DND-41 (cell line): ENCODE data around the gene ZNF8.

ENCODE experiments used
- ATAC-seq: fragments of 200-7000 bp; cut with Tn5 transposase; 3 replicates; pipeline ENCODE4 v1.9.1; 2021; ENCODE audit warnings: low read depth; ENCODE audit not compliant: insufficient read depth
- DNase-seq: peaks from one replicate; pipeline ENCODE4 v3.0.0-alpha.2; 2020
- H2AFZ ChIP-seq: 2 replicates; pipeline ENCODE4 v1.6.0; 2012; ENCODE audit warnings: low read depth, low read length
- H3K27ac ChIP-seq: 2 replicates; pipeline ENCODE4 v1.5.1; 2012; ENCODE audit warnings: low read length, inconsistent platforms
- H3K27me3 ChIP-seq: fragments of 200-600 bp; sonication (generic); 2 replicates; pipeline ENCODE4 v1.6.0; 2012; ENCODE audit warnings: low read length, mild to moderate bottlenecking, inconsistent platforms; ENCODE audit not compliant: insufficient read depth, poor library complexity
- H3K36me3 ChIP-seq: 2 replicates; pipeline ENCODE4 v1.5.1; 2012; ENCODE audit warnings: low read length, inconsistent platforms; ENCODE audit not compliant: insufficient read depth
- H3K4me1 ChIP-seq: 2 replicates; pipeline ENCODE4 v1.5.1; 2012; ENCODE audit warnings: mild to moderate bottlenecking, low read length; ENCODE audit not compliant: insufficient read depth
- H3K4me2 ChIP-seq: 2 replicates; pipeline ENCODE4 v1.6.0; 2012; ENCODE audit warnings: mild to moderate bottlenecking, moderate library complexity, low read length, inconsistent platforms; ENCODE audit not compliant: insufficient read depth
- H3K4me3 ChIP-seq, 2 experiments: fragments of 200-600 bp in 1 of 2; shearing (Covaris generic) in 1 of 2; 2 replicates each; pipeline ENCODE4 v1.5.1; 2012 to 2016; ENCODE audit warnings: inconsistent platforms in 2 of 2, low read length in 2 of 2, mild to moderate bottlenecking in 2 of 2, low read depth in 1 of 2, moderate library complexity in 1 of 2
- H3K79me2 ChIP-seq: 2 replicates; pipeline ENCODE4 v1.6.0; 2012; ENCODE audit warnings: low read length, inconsistent platforms; ENCODE audit not compliant: insufficient read depth
- H3K9ac ChIP-seq: 2 replicates; pipeline ENCODE4 v1.6.0; 2012; ENCODE audit warnings: low read depth, mild to moderate bottlenecking, inconsistent platforms, low read length, moderate library complexity
- H3K9me3 ChIP-seq: 2 replicates; pipeline ENCODE4 v1.5.1; 2012; ENCODE audit warnings: low read length, moderate library complexity, mild to moderate bottlenecking, inconsistent platforms; ENCODE audit not compliant: insufficient read depth, severe bottlenecking
- H4K20me1 ChIP-seq: 2 replicates; pipeline ENCODE4 v1.6.0; 2012; ENCODE audit warnings: low read length; ENCODE audit not compliant: insufficient read depth
- EZH2 ChIP-seq: IDR thresholded peaks from 3 replicates; pipeline ENCODE4 v1.6.1; 2012; ENCODE audit warnings: borderline replicate concordance, low read depth, mild to moderate bottlenecking, moderate library complexity, low read length, inconsistent platforms; ENCODE audit not compliant: severe bottlenecking
- TF ChIP-seq, protein P1 (sequence below): IDR thresholded peaks from 2 replicates; pipeline ENCODE4 v1.5.1; 2012; ENCODE audit warnings: borderline replicate concordance, low read length, moderate library complexity, mild to moderate bottlenecking; ENCODE audit not compliant: poor library complexity, severe bottlenecking; ENCODE audit errors: extremely low read depth

ZNF8 gene

DNA sequence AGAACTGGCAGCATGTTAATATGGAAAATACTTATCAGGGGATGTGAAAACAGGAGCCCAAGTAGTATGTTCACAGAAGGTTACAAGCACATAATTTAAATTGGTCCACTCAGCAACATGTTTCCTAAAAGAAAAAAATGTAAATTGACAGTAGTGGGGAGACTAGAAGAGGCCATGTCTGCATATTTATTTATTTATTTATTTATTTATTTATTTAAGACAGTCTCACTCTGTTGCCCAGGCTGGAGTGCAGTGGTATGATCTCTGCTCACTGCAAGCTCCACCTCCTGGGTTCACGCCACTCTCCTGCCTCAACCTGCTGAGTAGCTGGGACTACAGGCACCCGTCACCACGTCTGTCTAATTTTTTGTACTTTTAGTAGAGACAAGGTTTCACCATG is 13.7 kb upstream of the ZNF8 start:
- Histone ChIP-seq H3K4me3 (peak overlapping the region in 1 of 2 experiments; percentile 33; a peak in 1 of 4 replicates), H3K4me1 (no peaks in the 10 kb centered on the region), H3K9ac (no peak overlapping the region), H3K9me3 (peaks cover 85% of the 10 kb centered on the region), H3K36me3 (peaks cover 72% of the 10 kb centered on the region), H3K27me3 (no peaks in the 10 kb centered on the region), H3K4me2 (no peak overlapping the region), H3K27ac (no peak overlapping the region), H2AFZ (no peak overlapping the region), H3K79me2 (peaks cover 2% of the 10 kb centered on the region; the same call in 1 of the 2 replicates), H4K20me1 (no peaks in the 10 kb centered on the region)
- ATAC-seq (no peak), DNase-seq (no peak)
- TF ChIP-seq EZH2 = no peak
- TF ChIP-seq, protein P1, sequence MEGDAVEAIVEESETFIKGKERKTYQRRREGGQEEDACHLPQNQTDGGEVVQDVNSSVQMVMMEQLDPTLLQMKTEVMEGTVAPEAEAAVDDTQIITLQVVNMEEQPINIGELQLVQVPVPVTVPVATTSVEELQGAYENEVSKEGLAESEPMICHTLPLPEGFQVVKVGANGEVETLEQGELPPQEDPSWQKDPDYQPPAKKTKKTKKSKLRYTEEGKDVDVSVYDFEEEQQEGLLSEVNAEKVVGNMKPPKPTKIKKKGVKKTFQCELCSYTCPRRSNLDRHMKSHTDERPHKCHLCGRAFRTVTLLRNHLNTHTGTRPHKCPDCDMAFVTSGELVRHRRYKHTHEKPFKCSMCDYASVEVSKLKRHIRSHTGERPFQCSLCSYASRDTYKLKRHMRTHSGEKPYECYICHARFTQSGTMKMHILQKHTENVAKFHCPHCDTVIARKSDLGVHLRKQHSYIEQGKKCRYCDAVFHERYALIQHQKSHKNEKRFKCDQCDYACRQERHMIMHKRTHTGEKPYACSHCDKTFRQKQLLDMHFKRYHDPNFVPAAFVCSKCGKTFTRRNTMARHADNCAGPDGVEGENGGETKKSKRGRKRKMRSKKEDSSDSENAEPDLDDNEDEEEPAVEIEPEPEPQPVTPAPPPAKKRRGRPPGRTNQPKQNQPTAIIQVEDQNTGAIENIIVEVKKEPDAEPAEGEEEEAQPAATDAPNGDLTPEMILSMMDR = no peak

DNA sequence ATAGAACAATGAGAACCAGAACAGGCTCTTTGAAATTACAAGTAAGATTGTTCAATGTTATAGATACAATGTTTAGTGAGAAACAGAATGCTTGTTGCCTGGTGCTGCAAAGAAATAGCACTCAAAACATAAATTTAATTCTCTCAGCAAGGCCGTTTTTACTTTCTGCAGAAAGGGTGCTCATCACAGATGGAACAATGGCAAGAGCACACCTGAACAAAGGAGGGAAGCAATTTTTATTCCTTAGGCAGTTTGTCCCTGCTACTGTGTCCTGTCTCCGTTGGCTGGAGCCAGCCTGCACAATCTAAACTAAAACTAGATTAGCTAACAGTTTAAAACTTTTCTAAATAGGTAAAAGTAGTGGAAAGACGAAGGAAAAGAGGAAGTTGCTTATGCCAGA is 10.4 kb upstream of the ZNF8 start:
- H2AFZ ChIP-seq = no peak overlapping the region
- no peaks in the 10 kb centered on the region for H3K4me1 ChIP-seq
- TF ChIP-seq, protein P1 = no peak
- TF ChIP-seq EZH2 = no peak
- ATAC-seq = no peak
- peaks cover 62% of the 10 kb centered on the region for H3K36me3 ChIP-seq
- no peak overlapping the region for H3K27ac ChIP-seq
- no peak for DNase-seq
- no peak overlapping the region for H3K9ac ChIP-seq
- no peak overlapping the region for H3K4me2 ChIP-seq
- H3K79me2 ChIP-seq = peaks cover 6% of the 10 kb centered on the region
- H4K20me1 ChIP-seq = no peaks in the 10 kb centered on the region
- H3K27me3 ChIP-seq = no peaks in the 10 kb centered on the region
- H3K9me3 ChIP-seq = peaks cover 74% of the 10 kb centered on the region
- H3K4me3 ChIP-seq = no peak overlapping the region

DNA sequence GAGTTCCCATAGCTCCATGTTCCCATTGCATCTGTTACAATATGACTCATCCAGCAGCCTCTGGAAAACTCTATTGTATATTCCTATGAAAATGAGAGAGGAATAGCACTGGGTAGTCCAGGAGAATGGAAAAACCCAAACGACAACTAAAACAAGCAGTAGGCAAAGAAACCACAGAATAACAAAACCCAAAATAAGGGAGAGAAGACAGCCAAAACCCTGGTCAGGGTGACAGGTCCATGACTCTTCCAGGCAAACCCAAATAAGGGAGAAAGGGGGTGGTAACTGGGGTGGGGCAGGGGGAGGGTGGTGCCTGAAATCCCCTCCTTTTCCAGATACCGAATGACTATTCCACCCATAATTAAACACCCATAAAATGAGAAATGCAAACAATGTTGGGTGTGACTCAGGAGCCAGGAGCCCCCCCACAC is 4.0 kb upstream of the ZNF8 start:
- TF ChIP-seq, protein P1 = no peak
- TF ChIP-seq EZH2 = no peak
- Histone ChIP-seq H3K4me3 (no peak overlapping the region), H3K4me2 (no peak overlapping the region), H3K9me3 (peaks cover 26% of the 10 kb centered on the region), H3K4me1 (peaks cover 21% of the 10 kb centered on the region), H3K36me3 (peaks cover 55% of the 10 kb centered on the region), H3K27me3 (no peaks in the 10 kb centered on the region), H4K20me1 (no peaks in the 10 kb centered on the region), H3K27ac (no peak overlapping the region), H2AFZ (no peak overlapping the region), H3K79me2 (peaks cover 45% of the 10 kb centered on the region), H3K9ac (no peak overlapping the region)
- DNase-seq = no peak
- no peak for ATAC-seq

DNA sequence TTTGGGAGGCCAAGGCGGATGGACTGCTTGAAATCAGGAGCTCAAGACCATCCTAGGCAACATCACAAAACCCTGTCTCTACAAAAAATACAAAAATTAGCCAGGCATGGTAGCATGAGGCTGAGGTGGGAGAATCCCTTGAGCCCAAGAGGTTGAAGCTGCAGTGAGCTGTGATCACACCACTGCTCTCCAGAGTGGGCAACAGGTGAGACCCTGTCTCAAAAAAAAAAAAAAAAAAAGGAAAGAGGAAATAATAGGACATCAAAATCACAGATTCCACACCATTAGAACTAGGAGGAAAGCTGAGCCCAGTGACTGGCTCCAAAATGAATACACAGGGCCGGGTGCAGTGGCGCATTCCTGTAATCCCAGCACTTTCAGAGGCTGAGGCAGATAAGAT is 3.2 kb upstream of the ZNF8 start:
- TF ChIP-seq EZH2 = no peak
- TF ChIP-seq, protein P1 = no peak
- no peak for ATAC-seq
- Histone ChIP-seq H3K36me3 (peaks cover 53% of the 10 kb centered on the region), H3K4me1 (peaks cover 28% of the 10 kb centered on the region), H3K9me3 (peaks cover 19% of the 10 kb centered on the region), H3K79me2 (peaks cover 52% of the 10 kb centered on the region), H2AFZ (no peak overlapping the region), H3K27ac (no peak overlapping the region), H3K4me2 (no peak overlapping the region), H3K4me3 (no peak overlapping the region), H3K9ac (no peak overlapping the region), H4K20me1 (no peaks in the 10 kb centered on the region), H3K27me3 (no peaks in the 10 kb centered on the region)
- no peak for DNase-seq
